ENCODE results near the gene SELENOO.

DNA sequence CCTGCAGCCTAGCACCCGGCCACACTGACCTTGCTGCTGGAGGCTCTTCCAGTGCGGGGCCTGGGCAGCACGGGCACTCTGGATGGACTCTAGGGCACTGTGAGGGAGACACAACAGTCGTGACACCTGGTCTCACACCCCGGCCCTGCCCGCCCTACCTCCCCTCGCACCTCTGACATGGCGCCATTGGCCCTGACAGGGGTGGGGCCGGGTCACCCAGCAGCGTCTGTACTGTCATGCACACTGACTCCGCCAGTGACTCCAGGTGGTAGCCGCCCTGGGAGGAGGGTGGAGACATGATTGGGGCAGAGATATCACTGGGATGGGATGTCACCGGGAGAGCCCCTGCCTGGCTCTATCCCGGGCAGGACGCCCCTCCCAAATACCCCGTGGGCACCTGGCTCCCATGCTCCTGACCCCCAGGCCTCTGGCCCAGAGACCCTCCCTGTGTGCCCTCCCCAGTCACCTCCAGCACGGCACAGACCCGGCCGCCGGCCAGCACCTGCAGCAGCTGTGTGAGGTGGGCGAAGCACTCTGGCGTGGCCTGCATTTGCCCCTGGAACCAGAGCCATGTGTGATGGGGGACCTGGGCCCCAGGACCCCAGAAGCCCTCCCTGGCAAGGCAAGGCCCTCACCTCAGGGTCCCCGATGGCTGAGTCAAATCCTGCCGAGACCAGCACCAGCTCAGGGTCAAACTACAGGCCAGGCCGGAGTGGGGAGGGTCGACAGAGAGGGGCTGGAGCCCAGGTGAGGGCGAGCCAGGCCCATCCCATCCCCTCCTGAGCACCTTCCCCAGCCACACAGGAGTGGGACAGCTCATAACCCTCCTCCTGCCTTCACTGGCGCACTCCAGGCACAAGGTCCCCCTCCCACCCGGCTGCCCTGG, 47.6 kb downstream of the SELENOO start:
- TF ChIP-seq, protein P1, sequence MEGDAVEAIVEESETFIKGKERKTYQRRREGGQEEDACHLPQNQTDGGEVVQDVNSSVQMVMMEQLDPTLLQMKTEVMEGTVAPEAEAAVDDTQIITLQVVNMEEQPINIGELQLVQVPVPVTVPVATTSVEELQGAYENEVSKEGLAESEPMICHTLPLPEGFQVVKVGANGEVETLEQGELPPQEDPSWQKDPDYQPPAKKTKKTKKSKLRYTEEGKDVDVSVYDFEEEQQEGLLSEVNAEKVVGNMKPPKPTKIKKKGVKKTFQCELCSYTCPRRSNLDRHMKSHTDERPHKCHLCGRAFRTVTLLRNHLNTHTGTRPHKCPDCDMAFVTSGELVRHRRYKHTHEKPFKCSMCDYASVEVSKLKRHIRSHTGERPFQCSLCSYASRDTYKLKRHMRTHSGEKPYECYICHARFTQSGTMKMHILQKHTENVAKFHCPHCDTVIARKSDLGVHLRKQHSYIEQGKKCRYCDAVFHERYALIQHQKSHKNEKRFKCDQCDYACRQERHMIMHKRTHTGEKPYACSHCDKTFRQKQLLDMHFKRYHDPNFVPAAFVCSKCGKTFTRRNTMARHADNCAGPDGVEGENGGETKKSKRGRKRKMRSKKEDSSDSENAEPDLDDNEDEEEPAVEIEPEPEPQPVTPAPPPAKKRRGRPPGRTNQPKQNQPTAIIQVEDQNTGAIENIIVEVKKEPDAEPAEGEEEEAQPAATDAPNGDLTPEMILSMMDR (conservative IDR thresholded peaks at IDR 0.05; ENCODE audit: low read length), result no peak
- TF ChIP-seq EZH2phosphoT487 (IDR thresholded peaks at IDR 0.05; ENCODE audit: borderline replicate concordance, low read depth, low read length), result no peak

All from OCI-LY7 (cell line).